Fibroblast of lung (primary cell): Measurements from ENCODE around the gene DUSP16. TPM values are rescaled to one million over a fixed set of nuclear protein-coding genes. Genes with fewer than 3 reads are reported as not detected.

ENCODE experiments used
- DNase-seq, 2 donors: peaks; one replicate each; pipeline versions ENCODE4 v3.0.0 to v3.0.0-alpha.2; 2010; ENCODE audit warnings: low read depth in 2 of 2
- H2AFZ ChIP-seq: 2 replicates; pipeline ENCODE4 v1.5.1; 2012; ENCODE audit warnings: low read length, control low read depth, inconsistent platforms
- H3K27ac ChIP-seq: 2 replicates; pipeline ENCODE4 v1.5.1; 2011; ENCODE audit warnings: low read length, control low read depth; ENCODE audit not compliant: insufficient read depth
- H3K27me3 ChIP-seq: 2 replicates; pipeline ENCODE4 v1.5.1; 2011; ENCODE audit warnings: mild to moderate bottlenecking, low read length; ENCODE audit not compliant: control insufficient read depth, insufficient read depth
- H3K36me3 ChIP-seq: 2 replicates; pipeline ENCODE4 v1.5.1; 2011; ENCODE audit warnings: low read length; ENCODE audit not compliant: control insufficient read depth, insufficient read depth
- H3K4me1 ChIP-seq: 2 replicates; pipeline ENCODE4 v1.5.1; 2011; ENCODE audit warnings: low read length; ENCODE audit not compliant: control insufficient read depth, insufficient read depth; ENCODE audit errors: extremely low read depth
- H3K4me2 ChIP-seq: 2 replicates; pipeline ENCODE4 v1.5.1; 2011; ENCODE audit warnings: low read length, control low read depth; ENCODE audit not compliant: insufficient read depth; ENCODE audit errors: extremely low read depth
- H3K4me3 ChIP-seq, 4 experiments: fragments of 200-600 bp in 1 of 4; sonication (generic) in 1 of 4; replicated peaks in 1 of 4; 2 replicates each; pipeline ENCODE4 v1.5.1; 2011 to 2016; ENCODE audit warnings: low read length in 4 of 4, low read depth in 3 of 4, mild to moderate bottlenecking in 3 of 4, control low read depth in 2 of 4, inconsistent platforms in 1 of 4, mixed read lengths in 1 of 4; ENCODE audit not compliant: insufficient read depth in 1 of 4; ENCODE audit errors: control extremely low read depth in 1 of 4
- H3K79me2 ChIP-seq: 2 replicates; pipeline ENCODE4 v1.5.1; 2012; ENCODE audit warnings: mild to moderate bottlenecking, low read length, inconsistent platforms; ENCODE audit not compliant: control insufficient read depth, insufficient read depth
- H3K9ac ChIP-seq: 2 replicates; pipeline ENCODE4 v1.5.1; 2011; ENCODE audit warnings: mild to moderate bottlenecking, low read length, control low read depth; ENCODE audit not compliant: insufficient read depth
- H3K9me3 ChIP-seq: 2 replicates; pipeline ENCODE4 v1.5.1; 2012; ENCODE audit warnings: low read depth, low read length; ENCODE audit not compliant: control insufficient read depth, insufficient read depth
- H4K20me1 ChIP-seq: 2 replicates; pipeline ENCODE4 v1.5.1; 2011; ENCODE audit warnings: low read length; ENCODE audit not compliant: control insufficient read depth, insufficient read depth; ENCODE audit errors: extremely low read depth
- CTCF ChIP-seq, 2 donors: IDR thresholded peaks in 1 of 2; conservative IDR thresholded peaks in 1 of 2; 1 replicate in 1 of 2; 2 replicates in 1 of 2; pipeline ENCODE4 v1.5.1; 2011 to 2012; ENCODE audit warnings: low read length in 2 of 2, control low read depth in 1 of 2, inconsistent platforms in 1 of 2, low read depth in 1 of 2, mild to moderate bottlenecking in 1 of 2
- EZH2 ChIP-seq: IDR thresholded peaks from 2 replicates; pipeline ENCODE4 v1.5.1; 2012; ENCODE audit warnings: low read length, control low read depth, mild to moderate bottlenecking; ENCODE audit errors: missing control alignments
- polyA plus RNA-seq, 2 donors: library from polyadenylated mRNA; depleted of rRNA in 1 of 2; stranded (reverse) in 1 of 2; unstranded in 1 of 2; fragments of >200 nt; gene quantifications; 2 replicates each; pipeline ENCODE4 v1.2.1, GENCODE V29; 2011 to 2012; ENCODE audit warnings: missing spikeins in 1 of 2
- total RNA-seq: library from RNA; depleted of rRNA; stranded (reverse); fragments of >200 nt; gene quantifications from 2 replicates; pipeline ENCODE4 v1.2.1, GENCODE V29; 2014

Gene DUSP16
- total and polyA plus RNA-seq, 2 donors (not counting 1 experiment from before 2014, with no cell fraction given): 9.4 to 15.2 TPM

GRCh38 chr12:12549426-12549825 is 13.2 kb downstream of the DUSP16 start:
- no peak overlapping the region for H3K9ac ChIP-seq
- H2AFZ ChIP-seq: no peak overlapping the region
- DNase-seq: no peak
- no peaks in the 10 kb centered on the region for H3K4me1 ChIP-seq
- no peak overlapping the region for H3K4me3 ChIP-seq
- H3K27me3 ChIP-seq: no peaks in the 10 kb centered on the region
- H4K20me1 ChIP-seq: no peaks in the 10 kb centered on the region
- H3K4me2 ChIP-seq: no peak overlapping the region
- TF ChIP-seq EZH2 (no peak), CTCF (conservative IDR thresholded peaks at IDR 0.05 in 1 of 2, IDR thresholded peaks at IDR 0.05 in 1 of 2; ENCODE audit: low read depth in 1 of 2, low read length in 2 of 2) (no peak)
- no peaks in the 10 kb centered on the region for H3K36me3 ChIP-seq
- no peaks in the 10 kb centered on the region for H3K9me3 ChIP-seq
- no peaks in the 10 kb centered on the region for H3K79me2 ChIP-seq
- H3K27ac ChIP-seq: no peak overlapping the region

- H3K4me2 ChIP-seq: no peak overlapping the region
- no peaks in the 10 kb centered on the region for H3K4me1 ChIP-seq
- H4K20me1 ChIP-seq: no peaks in the 10 kb centered on the region
- no peak overlapping the region for H3K9ac ChIP-seq
- no peak overlapping the region for H3K4me3 ChIP-seq
- H3K27me3 ChIP-seq: no peaks in the 10 kb centered on the region
- DNase-seq: no peak
- no peaks in the 10 kb centered on the region for H3K79me2 ChIP-seq
- H3K9me3 ChIP-seq: no peaks in the 10 kb centered on the region
- no peaks in the 10 kb centered on the region for H3K36me3 ChIP-seq
- no peak overlapping the region for H3K27ac ChIP-seq
- TF ChIP-seq EZH2 (no peak), CTCF (conservative IDR thresholded peaks at IDR 0.05 in 1 of 2, IDR thresholded peaks at IDR 0.05 in 1 of 2; ENCODE audit: low read depth in 1 of 2, low read length in 2 of 2) (no peak)
- no peak overlapping the region for H2AFZ ChIP-seq
Observed at GRCh38 chr12:12548713-12549112, 13.9 kb downstream of the DUSP16 start.

GRCh38 chr12:12546314-12546772 is 16.3 kb downstream of the DUSP16 start:
- no peaks in the 10 kb centered on the region for H3K27me3 ChIP-seq
- no peak for TF ChIP-seq EZH2
- no peak for TF ChIP-seq CTCF (conservative IDR thresholded peaks at IDR 0.05 in 1 of 2, IDR thresholded peaks at IDR 0.05 in 1 of 2; ENCODE audit: low read depth in 1 of 2, low read length in 2 of 2)
- H3K4me2 ChIP-seq: no peak overlapping the region
- H3K36me3 ChIP-seq: no peaks in the 10 kb centered on the region
- H3K27ac ChIP-seq: no peak overlapping the region
- H3K4me1 ChIP-seq: no peaks in the 10 kb centered on the region
- no peaks in the 10 kb centered on the region for H3K9me3 ChIP-seq
- H3K79me2 ChIP-seq: no peaks in the 10 kb centered on the region
- no peak overlapping the region for H3K9ac ChIP-seq
- H2AFZ ChIP-seq: no peak overlapping the region
- DNase-seq: no peak
- H3K4me3 ChIP-seq: no peak overlapping the region
- no peaks in the 10 kb centered on the region for H4K20me1 ChIP-seq
